Gastroesophageal sphincter (tissue), 3 donors: Measurements from ENCODE around the gene MSANTD1.

ENCODE experiments used
- CTCF ChIP-seq, 4 experiments: fragments of 200-600 bp in 2 of 4; fragments of 450-650 bp in 2 of 4; sonication (generic) in 1 of 4; IDR thresholded peaks; one replicate each; pipeline ENCODE4 v1.5.1; 2017 to 2019; ENCODE audit warnings: antibody characterized with exemption in 4 of 4, mild to moderate bottlenecking in 2 of 4, moderate library complexity in 2 of 4
- EP300 ChIP-seq: sonication (generic); formaldehyde crosslinking; IDR thresholded peaks from one replicate; pipeline ENCODE4 v1.6.1; 2017; ENCODE audit warnings: antibody characterized with exemption, mild to moderate bottlenecking
- POLR2AphosphoS5 ChIP-seq: sonication (generic); formaldehyde crosslinking; IDR thresholded peaks from one replicate; pipeline ENCODE4 v1.6.1; 2017; ENCODE audit warnings: antibody characterized with exemption

GRCh38 chr4:3250438-3250955 is 1.5 kb downstream of the MSANTD1 start:
- no peak for TF ChIP-seq CTCF (IDR thresholded peaks at IDR 0.05)
- no peak for TF ChIP-seq POLR2AphosphoS5
- no peak for TF ChIP-seq EP300
